GM12878 (cell line): Measurements from ENCODE around the gene SWSAP1. TPM values are rescaled to one million over a fixed set of nuclear protein-coding genes. Genes with fewer than 3 reads are reported as not detected.
A peak's percentile ranks its signal among the peaks of the same experiment; 100 is the strongest.

Experiments
- ATAC-seq: fragments of 200-7000 bp; cut with Tn5 transposase; 3 replicates; pipeline ENCODE4 v1.9.1; 2020; ENCODE audit warnings: mild to moderate bottlenecking, moderate library complexity
- BruUV-seq: library from RNA; stranded (reverse); fragments of 400-500 nt; replicated peaks from 2 replicates; lab custom pipeline; 2021; lab: Mats Ljungman, UMichigan
- CTCF ChIA-PET: fragments of 300-600 bp; sonication (Branson Sonifier 250); formaldehyde crosslinking; extraction: SDS; loops from one replicate; lab custom pipeline; 2021; ENCODE audit warnings: inconsistent platforms; lab: Yijun Ruan, JAX
- POLR2A ChIA-PET: fragments of 350-600 bp; formaldehyde crosslinking; extraction: SDS; loops from one replicate; lab custom pipeline; 2021; ENCODE audit warnings: inconsistent platforms; lab: Charles Lee
- RAD21 ChIA-PET: fragments of 300-600 bp; sonication (Branson Sonifier 250); formaldehyde crosslinking; loops from one replicate; lab custom pipeline; 2023; ENCODE audit warnings: antibody characterized with exemption; ENCODE audit not compliant: unreplicated experiment; lab: Charles Lee
- SMC1A ChIA-PET: fragments of 300-600 bp; sonication (Branson Sonifier 250); formaldehyde crosslinking; loops from one replicate; lab custom pipeline; 2023; ENCODE audit not compliant: unreplicated experiment, uncharacterized antibody; lab: Charles Lee
- DNase-seq: peaks from one replicate; pipeline ENCODE4 v3.0.0-alpha.2; 2011; ENCODE audit warnings: low read depth, low spot score
- FAIRE-seq: peaks from 3 replicates; lab custom pipeline; 2011; peaks lifted over from hg19 to GRCh38; lab: Jason Lieb, UNC
- H2AFZ ChIP-seq: 2 replicates; pipeline ENCODE4 v1.6.0; 2011; ENCODE audit warnings: low read depth, low read length, control low read depth; ENCODE audit not compliant: control insufficient read depth
- H3K27ac ChIP-seq: 2 replicates; pipeline ENCODE4 v1.5.1; 2011; ENCODE audit warnings: control low read depth; ENCODE audit not compliant: control insufficient read depth, insufficient read depth
- H3K27me3 ChIP-seq, 2 experiments: replicated peaks in 1 of 2; 2 replicates each; pipeline versions ENCODE4 v1.6.0 to v1.6.1; 2011; ENCODE audit warnings: low read length in 1 of 2; ENCODE audit not compliant: control insufficient read depth in 2 of 2, insufficient read depth in 2 of 2
- H3K36me3 ChIP-seq, 2 experiments: 2 replicates each; pipeline ENCODE4 v1.5.1; 2011; ENCODE audit warnings: low read length in 1 of 2; ENCODE audit not compliant: control insufficient read depth in 2 of 2, insufficient read depth in 2 of 2
- H3K4me1 ChIP-seq: 2 replicates; pipeline ENCODE4 v1.6.1; 2011; ENCODE audit warnings: mild to moderate bottlenecking, low read length, moderate library complexity, mixed read lengths; ENCODE audit not compliant: control insufficient read depth, insufficient read depth
- H3K4me2 ChIP-seq: 2 replicates; pipeline ENCODE4 v1.6.0; 2011; ENCODE audit warnings: control low read depth; ENCODE audit not compliant: control insufficient read depth, insufficient read depth
- H3K4me3 ChIP-seq: fragments of 200-600 bp; sonication (generic); 2 replicates; pipeline ENCODE4 v1.5.1; 2016
- H3K79me2 ChIP-seq: 2 replicates; pipeline ENCODE4 v1.6.0; 2011; ENCODE audit warnings: low read length; ENCODE audit not compliant: control insufficient read depth, insufficient read depth
- H3K9ac ChIP-seq: 2 replicates; pipeline ENCODE4 v1.8.0; 2011; ENCODE audit warnings: low read length, control low read depth, mixed read lengths; ENCODE audit not compliant: control insufficient read depth, insufficient read depth
- H3K9me3 ChIP-seq: replicated peaks from 3 replicates; pipeline ENCODE4 v1.5.1; 2011; ENCODE audit warnings: mild to moderate bottlenecking, low read length; ENCODE audit not compliant: control insufficient read depth, insufficient read depth
- H4K20me1 ChIP-seq: 2 replicates; pipeline ENCODE4 v1.6.0; 2011; ENCODE audit not compliant: control insufficient read depth, insufficient read depth
- BCL11A ChIP-seq: IDR thresholded peaks from 2 replicates; pipeline ENCODE4 v1.6.1; 2011; ENCODE audit warnings: low read depth, low read length
- NFYB ChIP-seq: IDR thresholded peaks from 2 replicates; pipeline ENCODE4 v1.6.1; 2011; ENCODE audit warnings: low read depth, mild to moderate bottlenecking, low read length, improper control_type of control experiment, moderate library complexity; ENCODE audit not compliant: insufficient read depth
- ZNF24 ChIP-seq: fragments of 450-650 bp; IDR thresholded peaks from 2 replicates; pipeline ENCODE4 v1.6.1; 2017; ENCODE audit warnings: antibody characterized with exemption, mild to moderate bottlenecking
- WGBS: methylation state at CpG from one replicate; pipeline ENCODE4 v1.1.6; 2016; ENCODE audit warnings: low lambda C conversion rate; ENCODE audit not compliant: insufficient replicate concordance, insufficient coverage; ENCODE audit errors: missing lambda C conversion rate; 5-methylcytosine and 5-hydroxymethylcytosine counted together
- in situ Hi-C: fragments of 300-500 bp; cut with MboI; formaldehyde crosslinking; loops from 9 replicates; pipeline ENCODE4 v1.14.3; 2018; ENCODE audit warnings: mixed read lengths
- intact Hi-C: fragments of 100-400 bp; cut with micrococcal nuclease; formaldehyde crosslinking; loops from one replicate; pipeline ENCODE4 v1.14.2; 2022; ENCODE audit not compliant: unreplicated experiment
- polyA plus RNA-seq, 11 experiments: library from polyadenylated mRNA; depleted of rRNA in 4 of 11; unstranded in 6 of 11; stranded (reverse) in 5 of 11; fragments of >200 nt; fragmentation: Nextera tagmentation in 4 of 11; fragmentation: Illumina TruSeq in 1 of 11; extraction: Ambion mirVana in 4 of 11; extraction: Trizol in 1 of 11; gene quantifications; 1 replicate in 1 of 11; 2 replicates in 10 of 11; pipeline versions ENCODE4 v1.2.1 to v1.2.3, GENCODE V29; 2011 to 2016; ENCODE audit warnings: inconsistent platforms in 2 of 11, missing spikeins in 2 of 11, low read depth in 1 of 11
- total RNA-seq, 4 experiments: library from RNA; depleted of rRNA in 3 of 4; stranded (reverse); fragments of >200 nt in 3 of 4; fragmentation: Illumina TruSeq in 1 of 4; extraction: Trizol in 1 of 4; gene quantifications; 2 replicates each; pipeline versions ENCODE4 v1.2.1 to v1.2.3, GENCODE V29; 2013 to 2021

The SWSAP1 gene
- total and polyA plus RNA-seq, 10 of the 15 experiments (the other 5 are each of a cell fraction or from before 2014, with no cell fraction given): 0.18 to 6.5 (median 2.4) TPM

DNA sequence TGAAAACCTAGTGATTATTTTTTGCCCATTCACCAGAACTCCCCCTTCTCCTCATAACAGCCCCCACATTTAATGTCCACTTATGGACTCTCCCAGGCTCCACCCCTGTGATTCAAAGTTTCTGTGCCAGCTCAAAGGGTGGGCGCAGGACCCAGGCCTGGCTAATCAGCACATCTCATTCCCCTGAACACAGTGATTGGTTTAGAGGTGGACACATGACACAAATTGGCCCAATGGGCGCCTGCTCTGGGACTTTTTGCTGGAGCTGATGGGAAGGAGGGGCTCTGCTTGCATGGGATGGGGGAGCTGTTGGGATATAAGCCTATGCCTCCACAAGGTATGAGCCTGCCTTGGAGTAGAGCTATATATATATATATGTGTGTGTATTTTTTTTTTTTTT lies 15.9 kb downstream of the SWSAP1 start:
- FAIRE-seq (no peak), ATAC-seq (no peak), DNase-seq (no peak)
- Histone ChIP-seq H3K9ac (no peak overlapping the region), H3K4me2 (no peak overlapping the region), H3K27ac (no peak overlapping the region), H3K79me2 (no peaks in the 10 kb centered on the region), H2AFZ (no peak overlapping the region), H3K27me3 (no peaks in the 10 kb centered on the region), H3K4me3 (no peak overlapping the region), H3K4me1 (no peaks in the 10 kb centered on the region), H3K9me3 (no peaks in the 10 kb centered on the region; the same call in 1 of the 3 replicates), H3K36me3 (no peaks in the 10 kb centered on the region), H4K20me1 (no peaks in the 10 kb centered on the region)
- BruUV-seq: no TSS peak
- in situ Hi-C loops: no loop called here
- WGBS: 40% methylated on average over 2 of the region's 2 CpGs
- ChIA-PET POLR2A (interaction anchor here (0.7 to 1.3 kb wide), 2 partner anchors 9 to 29 kb away, joined by 5 to 6 read pairs; no protein-coding TSS in a partner anchor), SMC1A (interaction anchor here (1.5 to 1.9 kb wide), 2 partner anchors 10 to 92 kb away, joined by 3 to 7 read pairs; no protein-coding TSS in a partner anchor), CTCF (interaction anchor here (1.6 to 3.1 kb wide), 2 partner anchors 9 to 92 kb away, joined by 5 to 21 read pairs; no protein-coding TSS in a partner anchor), RAD21 (interaction anchor here (0.8 to 1.2 kb wide), 2 partner anchors 16 to 92 kb away, joined by 3 read pairs; partner anchors contain the start of gene SWSAP1)
- peak; percentile 63 for TF ChIP-seq NFYB
- TF ChIP-seq BCL11A: no peak
- intact Hi-C loops: no loop called here

DNA sequence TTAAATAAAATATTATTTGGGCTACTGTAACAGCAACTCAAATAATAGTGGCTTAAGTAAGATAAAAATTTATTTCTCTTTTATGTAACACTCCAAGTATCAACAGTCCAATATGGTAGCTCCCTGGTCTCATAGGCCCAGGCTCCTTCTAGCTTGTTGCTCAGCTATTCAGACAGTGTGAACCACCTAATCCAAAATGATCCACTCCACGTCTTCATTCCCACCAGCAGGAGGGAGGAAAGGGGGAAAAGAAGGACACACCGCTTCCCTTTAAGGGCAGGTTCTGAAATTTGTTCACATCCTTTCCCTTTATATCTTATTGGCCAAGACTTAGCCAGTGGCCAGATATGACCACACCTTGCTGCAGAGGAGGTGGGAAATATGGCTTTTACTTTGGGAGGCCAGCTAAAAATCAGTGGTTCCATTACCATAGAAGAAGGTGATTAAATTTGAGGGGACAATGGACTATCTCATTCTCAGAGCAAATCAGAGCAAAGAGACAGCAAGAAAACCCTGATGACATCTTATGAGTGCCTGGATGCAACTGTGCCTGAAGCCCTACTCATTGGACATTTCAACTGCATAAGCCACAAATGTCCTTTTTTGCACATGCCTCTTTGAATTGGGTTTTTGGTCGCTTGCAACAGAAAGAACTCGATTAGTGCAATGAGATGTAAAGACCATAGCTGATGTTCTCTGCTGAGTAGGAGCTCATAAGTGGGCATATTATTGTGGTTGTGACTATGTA lies 16.6 kb downstream of the SWSAP1 start:
- Histone ChIP-seq H3K4me3 (no peak overlapping the region), H3K36me3 (no peaks in the 10 kb centered on the region), H2AFZ (no peak overlapping the region), H3K4me1 (no peaks in the 10 kb centered on the region), H3K4me2 (no peak overlapping the region), H3K79me2 (no peaks in the 10 kb centered on the region), H3K9me3 (no peaks in the 10 kb centered on the region; the same call in 1 of the 3 replicates), H3K27ac (no peak overlapping the region), H3K27me3 (no peaks in the 10 kb centered on the region), H4K20me1 (no peaks in the 10 kb centered on the region), H3K9ac (no peak overlapping the region)
- in situ Hi-C loops (no loop called here), intact Hi-C loops (no loop called here)
- ChIA-PET CTCF (interaction anchor here (1.0 to 3.1 kb wide), 3 partner anchors 9 to 91 kb away, joined by 3 to 21 read pairs (median 5); partner anchors contain the start of gene SWSAP1), POLR2A (interaction anchor here (0.7 to 1.3 kb wide), 3 partner anchors 10 to 228 kb away, joined by 3 to 6 read pairs (median 5); no protein-coding TSS in a partner anchor), SMC1A (interaction anchor here (1.5 to 1.9 kb wide), 2 partner anchors 10 to 91 kb away, joined by 3 to 7 read pairs; no protein-coding TSS in a partner anchor), RAD21 (interaction anchor here (0.7 to 1.2 kb wide), 2 partner anchors 17 to 94 kb away, joined by 3 read pairs; partner anchors contain the start of gene SWSAP1)
- no TSS peak for BruUV-seq
- WGBS: 30% methylated on average over 4 of the region's 4 CpGs
- no peak for ATAC-seq
- no peak for TF ChIP-seq ZNF24
- no peak for FAIRE-seq
- DNase-seq: no peak
